ENCODE data around the gene MAB21L3.

MAB21L3 gene

GRCh38 chr1:116166655-116167054 is 55.5 kb downstream of the MAB21L3 start:
- no peaks in the 10 kb centered on the region for H3K36me3 ChIP-seq (ENCODE audit: insufficient read depth, low read length)
- peaks cover 30% of the 10 kb centered on the region for H3K27me3 ChIP-seq (ENCODE audit: insufficient read depth, low read length)
- H3K9ac ChIP-seq (ENCODE audit: low read depth, low read length) = no peak overlapping the region
- no peaks in the 10 kb centered on the region for H3K9me3 ChIP-seq (ENCODE audit: insufficient read depth, low read depth, low read length)
- 92% methylated on average over 4 of the region's 4 CpGs for WGBS
- no peak overlapping the region for H3K27ac ChIP-seq (ENCODE audit: low read depth, low read length)
- no peaks in the 10 kb centered on the region for H3K4me1 ChIP-seq (ENCODE audit: insufficient read depth, low read length)
- no peak overlapping the region for H3K4me3 ChIP-seq (ENCODE audit: low read length)

DNA sequence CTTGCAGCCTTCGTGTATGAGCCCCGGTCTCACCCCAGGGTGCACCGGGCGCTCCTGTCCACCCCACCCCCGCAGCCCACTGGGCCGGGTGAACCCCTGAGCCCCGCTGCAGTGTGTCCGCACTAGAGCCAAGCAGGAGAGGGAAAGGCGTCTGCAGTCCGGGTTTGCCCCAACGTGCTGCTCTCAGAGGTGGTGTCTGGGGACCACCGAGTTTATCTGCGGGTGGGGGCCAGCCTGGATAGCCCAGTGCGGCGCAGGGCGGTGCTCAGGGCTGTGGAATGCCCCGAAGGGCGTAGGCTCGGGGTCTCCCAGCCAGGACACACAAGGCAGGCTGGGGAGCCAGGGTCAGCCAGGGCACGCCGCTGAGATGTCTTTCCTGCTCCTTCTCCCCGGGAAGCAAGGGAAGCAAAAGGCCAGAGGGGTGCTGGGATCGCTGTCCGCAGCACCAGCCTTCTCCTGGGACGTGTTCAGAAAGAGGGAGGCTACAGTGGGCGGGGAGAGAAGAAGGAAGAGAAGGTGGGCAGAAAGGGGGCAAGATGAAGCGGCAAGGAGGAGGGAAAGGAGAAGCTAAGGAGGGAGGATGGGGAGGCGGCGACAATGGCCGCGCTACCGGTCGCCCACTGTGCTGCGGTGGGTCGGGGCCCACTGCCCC is 56.6 kb downstream of the MAB21L3 start:
- Histone ChIP-seq H3K27ac (ENCODE audit: low read depth, low read length) (peak overlapping the region; percentile 41; the same call in 1 of the 2 replicates), H3K4me1 (ENCODE audit: insufficient read depth, low read length) (no peaks in the 10 kb centered on the region), H3K36me3 (ENCODE audit: insufficient read depth, low read length) (no peaks in the 10 kb centered on the region), H3K9me3 (ENCODE audit: insufficient read depth, low read depth, low read length) (no peaks in the 10 kb centered on the region), H3K4me3 (ENCODE audit: low read length) (peak overlapping the region; percentile 71), H3K27me3 (ENCODE audit: insufficient read depth, low read length) (peaks cover 30% of the 10 kb centered on the region), H3K9ac (ENCODE audit: low read depth, low read length) (peak overlapping the region; percentile 78)
- WGBS = 15% methylated on average over 35 of the region's 35 CpGs

GRCh38 chr1:116168277-116169032 is 57.3 kb downstream of the MAB21L3 start:
- no peaks in the 10 kb centered on the region for H3K4me1 ChIP-seq (ENCODE audit: insufficient read depth, low read length)
- H3K27ac ChIP-seq (ENCODE audit: low read depth, low read length) = peak overlapping the region; percentile 41; the same call in 1 of the 2 replicates
- no peaks in the 10 kb centered on the region for H3K9me3 ChIP-seq (ENCODE audit: insufficient read depth, low read depth, low read length)
- H3K36me3 ChIP-seq (ENCODE audit: insufficient read depth, low read length) = no peaks in the 10 kb centered on the region
- H3K27me3 ChIP-seq (ENCODE audit: insufficient read depth, low read length) = peaks cover 30% of the 10 kb centered on the region
- WGBS = 12% methylated on average over 42 of the region's 42 CpGs
- peak overlapping the region; percentile 78 for H3K9ac ChIP-seq (ENCODE audit: low read depth, low read length)
- peak overlapping the region; percentile 71 for H3K4me3 ChIP-seq (ENCODE audit: low read length)

DNA sequence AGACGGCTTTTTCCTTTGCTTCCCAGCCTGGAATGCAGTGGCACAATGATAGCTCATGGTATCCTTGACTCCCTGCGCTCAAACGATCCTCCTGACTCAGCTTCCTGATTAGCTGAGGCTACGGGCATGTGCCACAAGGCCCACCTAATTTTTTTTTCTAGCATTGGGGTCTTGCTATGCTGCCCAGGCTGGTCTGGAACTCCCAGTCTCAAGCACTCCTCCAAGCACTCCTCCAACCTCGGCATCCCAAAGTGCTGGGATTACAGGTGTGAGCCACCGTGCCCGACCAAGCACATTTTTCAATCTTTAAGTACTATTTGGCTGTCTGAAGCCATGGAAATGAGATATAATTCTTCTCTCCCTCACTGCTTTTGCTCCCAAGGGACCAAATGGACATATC is 58.7 kb downstream of the MAB21L3 start:
- 90% methylated on average over 7 of the region's 7 CpGs for WGBS
- Histone ChIP-seq H3K4me1 (ENCODE audit: insufficient read depth, low read length) (no peaks in the 10 kb centered on the region), H3K36me3 (ENCODE audit: insufficient read depth, low read length) (no peaks in the 10 kb centered on the region), H3K4me3 (ENCODE audit: low read length) (no peak overlapping the region), H3K27me3 (ENCODE audit: insufficient read depth, low read length) (peaks cover 30% of the 10 kb centered on the region), H3K9ac (ENCODE audit: low read depth, low read length) (no peak overlapping the region), H3K27ac (ENCODE audit: low read depth, low read length) (no peak overlapping the region), H3K9me3 (ENCODE audit: insufficient read depth, low read depth, low read length) (no peaks in the 10 kb centered on the region)

- Histone ChIP-seq H3K27ac (ENCODE audit: low read depth, low read length) (no peak overlapping the region), H3K36me3 (ENCODE audit: insufficient read depth, low read length) (no peaks in the 10 kb centered on the region), H3K4me1 (ENCODE audit: insufficient read depth, low read length) (no peaks in the 10 kb centered on the region), H3K9ac (ENCODE audit: low read depth, low read length) (no peak overlapping the region), H3K27me3 (ENCODE audit: insufficient read depth, low read length) (peaks cover 30% of the 10 kb centered on the region), H3K9me3 (ENCODE audit: insufficient read depth, low read depth, low read length) (no peaks in the 10 kb centered on the region), H3K4me3 (ENCODE audit: low read length) (no peak overlapping the region)
- 90% methylated on average over 3 of the region's 6 CpGs for WGBS
Observed at GRCh38 chr1:116170721-116171589, 59.8 kb downstream of the MAB21L3 start.

- peaks cover 18% of the 10 kb centered on the region for H3K27me3 ChIP-seq (ENCODE audit: insufficient read depth, low read length)
- H3K4me1 ChIP-seq (ENCODE audit: insufficient read depth, low read length) = no peaks in the 10 kb centered on the region
- H3K27ac ChIP-seq (ENCODE audit: low read depth, low read length) = no peak overlapping the region
- H3K9me3 ChIP-seq (ENCODE audit: insufficient read depth, low read depth, low read length) = no peaks in the 10 kb centered on the region
- no peaks in the 10 kb centered on the region for H3K36me3 ChIP-seq (ENCODE audit: insufficient read depth, low read length)
- no CpG with 5 or more reads among the region's 1 CpG for WGBS
- H3K4me3 ChIP-seq (ENCODE audit: low read length) = no peak overlapping the region
- no peak overlapping the region for H3K9ac ChIP-seq (ENCODE audit: low read depth, low read length)
Observed at GRCh38 chr1:116172666-116173065, 61.5 kb downstream of the MAB21L3 start.

DNA sequence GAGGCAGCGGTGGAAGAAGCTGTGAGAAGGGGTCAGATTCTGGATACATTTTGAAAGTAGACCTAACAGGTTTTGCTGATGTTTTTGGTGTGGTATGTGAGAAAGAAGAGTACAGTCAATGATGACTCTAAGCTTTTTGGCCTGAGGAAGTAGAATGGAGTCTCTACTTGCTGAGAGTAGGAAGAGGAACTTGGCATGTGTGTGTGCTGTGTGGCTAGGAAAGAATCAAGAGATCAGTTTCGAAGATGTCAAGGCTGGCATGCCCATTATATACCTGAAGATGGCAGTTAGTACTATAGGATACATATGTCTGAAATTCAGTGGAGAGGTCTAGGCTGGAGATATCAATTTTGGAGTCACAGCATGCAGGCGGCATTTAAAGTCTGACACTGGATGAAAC is 64.4 kb downstream of the MAB21L3 start:
- H3K27me3 ChIP-seq (ENCODE audit: insufficient read depth, low read length) = no peaks in the 10 kb centered on the region
- no peaks in the 10 kb centered on the region for H3K9me3 ChIP-seq (ENCODE audit: insufficient read depth, low read depth, low read length)
- no peak overlapping the region for H3K4me3 ChIP-seq (ENCODE audit: low read length)
- no peak overlapping the region for H3K27ac ChIP-seq (ENCODE audit: low read depth, low read length)
- H3K4me1 ChIP-seq (ENCODE audit: insufficient read depth, low read length) = no peaks in the 10 kb centered on the region
- H3K36me3 ChIP-seq (ENCODE audit: insufficient read depth, low read length) = no peaks in the 10 kb centered on the region
- WGBS = 74% methylated on average over 3 of the region's 3 CpGs
- H3K9ac ChIP-seq (ENCODE audit: low read depth, low read length) = no peak overlapping the region

GRCh38 chr1:116176306-116176789 is 65.1 kb downstream of the MAB21L3 start:
- no peaks in the 10 kb centered on the region for H3K36me3 ChIP-seq (ENCODE audit: insufficient read depth, low read length)
- no peak overlapping the region for H3K9ac ChIP-seq (ENCODE audit: low read depth, low read length)
- 94% methylated on average over 4 of the region's 4 CpGs for WGBS

GRCh38 chr1:116177861-116178260 is 66.7 kb downstream of the MAB21L3 start:
- no peaks in the 10 kb centered on the region for H3K27me3 ChIP-seq (ENCODE audit: insufficient read depth, low read length)
- no peaks in the 10 kb centered on the region for H3K9me3 ChIP-seq (ENCODE audit: insufficient read depth, low read depth, low read length)
- H3K27ac ChIP-seq (ENCODE audit: low read depth, low read length) = no peak overlapping the region
- WGBS = 97% methylated on average over 3 of the region's 3 CpGs
- no peak overlapping the region for H3K4me3 ChIP-seq (ENCODE audit: low read length)
- H3K4me1 ChIP-seq (ENCODE audit: insufficient read depth, low read length) = no peaks in the 10 kb centered on the region
- no peak overlapping the region for H3K9ac ChIP-seq (ENCODE audit: low read depth, low read length)
- H3K36me3 ChIP-seq (ENCODE audit: insufficient read depth, low read length) = no peaks in the 10 kb centered on the region

More at GRCh38 chr1:116176306-116176789, 65.1 kb downstream of the MAB21L3 start:
- no peaks in the 10 kb centered on the region for H3K27me3 ChIP-seq (ENCODE audit: insufficient read depth, low read length)
- no peaks in the 10 kb centered on the region for H3K9me3 ChIP-seq (ENCODE audit: insufficient read depth, low read depth, low read length)
- no peaks in the 10 kb centered on the region for H3K4me1 ChIP-seq (ENCODE audit: insufficient read depth, low read length)
- no peak overlapping the region for H3K4me3 ChIP-seq (ENCODE audit: low read length)
- no peak overlapping the region for H3K27ac ChIP-seq (ENCODE audit: low read depth, low read length)

- 89% methylated on average over 1 of the region's 1 CpG for WGBS
- no peaks in the 10 kb centered on the region for H3K9me3 ChIP-seq (ENCODE audit: insufficient read depth, low read depth, low read length)
- H3K27me3 ChIP-seq (ENCODE audit: insufficient read depth, low read length) = no peaks in the 10 kb centered on the region
- H3K4me3 ChIP-seq (ENCODE audit: low read length) = no peak overlapping the region
- H3K36me3 ChIP-seq (ENCODE audit: insufficient read depth, low read length) = no peaks in the 10 kb centered on the region
- no peak overlapping the region for H3K27ac ChIP-seq (ENCODE audit: low read depth, low read length)
- H3K9ac ChIP-seq (ENCODE audit: low read depth, low read length) = no peak overlapping the region
- no peaks in the 10 kb centered on the region for H3K4me1 ChIP-seq (ENCODE audit: insufficient read depth, low read length)
Observed at GRCh38 chr1:116178837-116179236, 67.6 kb downstream of the MAB21L3 start.

- no peak overlapping the region for H3K27ac ChIP-seq (ENCODE audit: low read depth, low read length)
- no peaks in the 10 kb centered on the region for H3K4me1 ChIP-seq (ENCODE audit: insufficient read depth, low read length)
- H3K9me3 ChIP-seq (ENCODE audit: insufficient read depth, low read depth, low read length) = no peaks in the 10 kb centered on the region
- 85% methylated on average over 2 of the region's 2 CpGs for WGBS
- no peak overlapping the region for H3K4me3 ChIP-seq (ENCODE audit: low read length)
- no peaks in the 10 kb centered on the region for H3K27me3 ChIP-seq (ENCODE audit: insufficient read depth, low read length)
- no peaks in the 10 kb centered on the region for H3K36me3 ChIP-seq (ENCODE audit: insufficient read depth, low read length)
- no peak overlapping the region for H3K9ac ChIP-seq (ENCODE audit: low read depth, low read length)
Observed at GRCh38 chr1:116179419-116179818, 68.2 kb downstream of the MAB21L3 start.

All from HUES64 (cell line).